ENCODE results near the gene HOXD12. TPM values are rescaled to one million over a fixed set of nuclear protein-coding genes. Genes with fewer than 3 reads are reported as not detected.

The HOXD12 gene
- total and polyA plus RNA-seq, 8 donors, result not detected

DNA sequence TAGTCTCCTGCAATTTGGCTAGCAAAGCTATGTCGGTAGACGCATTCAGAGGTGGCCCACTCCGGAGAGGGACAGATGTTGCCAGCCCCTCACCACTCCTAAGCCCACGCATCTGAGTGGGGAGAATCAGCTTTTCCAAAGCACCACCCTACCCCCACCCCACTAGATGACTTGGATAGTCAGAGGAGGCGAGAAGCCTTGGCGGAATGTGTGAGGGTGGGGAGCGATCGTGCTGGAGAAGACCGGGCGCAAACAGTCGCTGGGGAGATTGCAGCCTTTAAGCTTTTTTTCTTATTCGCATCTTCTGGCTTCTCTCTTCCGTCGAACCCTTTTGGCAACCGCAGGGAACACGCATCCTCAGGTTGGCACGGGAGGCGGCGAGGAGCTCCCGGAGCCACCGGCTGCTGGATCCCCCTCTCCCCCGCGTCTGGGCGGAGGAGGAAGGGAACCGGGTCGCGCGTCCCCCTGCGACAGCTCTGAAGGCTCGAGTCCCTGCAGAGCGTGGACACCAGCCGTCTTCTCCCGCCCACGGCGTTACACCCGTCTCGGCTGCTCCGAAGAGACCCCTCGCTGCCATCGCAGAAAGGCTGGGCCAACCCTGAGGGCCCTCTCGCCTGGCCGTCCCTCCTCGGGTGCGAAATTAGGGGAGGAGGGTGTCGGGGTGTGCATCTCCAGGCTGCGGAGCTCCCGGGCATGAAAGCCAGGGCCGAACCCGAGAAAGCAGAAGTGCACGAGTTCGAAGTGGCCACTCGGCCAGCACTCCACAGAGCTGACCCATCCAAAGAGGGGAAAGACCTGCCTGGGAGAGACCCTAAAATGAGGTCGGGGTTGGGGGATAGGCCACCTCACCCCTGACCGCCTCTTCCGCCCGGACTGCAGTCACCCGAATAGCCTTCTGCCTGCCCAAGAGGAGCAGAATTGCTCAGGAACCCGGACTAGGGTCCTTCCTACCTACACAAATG, 28.0 kb upstream of the HOXD12 start:
- H3K27ac ChIP-seq, result no peak overlapping the region
- TF ChIP-seq POLR2AphosphoS5 (IDR thresholded peaks at IDR 0.05), result no peak
- TF ChIP-seq POLR2A (IDR thresholded peaks at IDR 0.05), result no peak
- TF ChIP-seq, protein P1, sequence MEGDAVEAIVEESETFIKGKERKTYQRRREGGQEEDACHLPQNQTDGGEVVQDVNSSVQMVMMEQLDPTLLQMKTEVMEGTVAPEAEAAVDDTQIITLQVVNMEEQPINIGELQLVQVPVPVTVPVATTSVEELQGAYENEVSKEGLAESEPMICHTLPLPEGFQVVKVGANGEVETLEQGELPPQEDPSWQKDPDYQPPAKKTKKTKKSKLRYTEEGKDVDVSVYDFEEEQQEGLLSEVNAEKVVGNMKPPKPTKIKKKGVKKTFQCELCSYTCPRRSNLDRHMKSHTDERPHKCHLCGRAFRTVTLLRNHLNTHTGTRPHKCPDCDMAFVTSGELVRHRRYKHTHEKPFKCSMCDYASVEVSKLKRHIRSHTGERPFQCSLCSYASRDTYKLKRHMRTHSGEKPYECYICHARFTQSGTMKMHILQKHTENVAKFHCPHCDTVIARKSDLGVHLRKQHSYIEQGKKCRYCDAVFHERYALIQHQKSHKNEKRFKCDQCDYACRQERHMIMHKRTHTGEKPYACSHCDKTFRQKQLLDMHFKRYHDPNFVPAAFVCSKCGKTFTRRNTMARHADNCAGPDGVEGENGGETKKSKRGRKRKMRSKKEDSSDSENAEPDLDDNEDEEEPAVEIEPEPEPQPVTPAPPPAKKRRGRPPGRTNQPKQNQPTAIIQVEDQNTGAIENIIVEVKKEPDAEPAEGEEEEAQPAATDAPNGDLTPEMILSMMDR (IDR thresholded peaks at IDR 0.05), result no peak
- no peak for TF ChIP-seq EP300 (IDR thresholded peaks at IDR 0.05)
- no peak for DNase-seq

DNA sequence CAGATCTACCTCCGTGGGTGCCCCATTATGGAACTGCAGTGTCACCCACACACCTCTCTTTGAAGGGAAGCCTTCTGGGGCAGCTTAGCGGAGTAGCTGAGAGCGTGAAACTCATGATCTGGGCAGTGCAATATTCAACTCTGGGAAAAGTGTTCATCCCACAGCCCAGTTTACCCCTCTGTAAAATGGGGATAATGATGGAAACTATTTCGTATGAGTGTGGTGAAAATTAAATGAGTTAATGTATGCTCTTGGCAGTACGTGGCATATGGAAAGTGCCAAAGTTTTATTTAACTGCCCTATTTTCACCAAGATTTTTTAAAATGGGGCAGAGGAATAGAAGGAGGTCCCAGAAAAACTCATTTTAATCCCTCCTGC, 27.3 kb upstream of the HOXD12 start:
- no peak overlapping the region for H3K27ac ChIP-seq
- intact Hi-C loops (cut with DNase I; ENCODE audit: low total_unique reads), result no loop called here
- H3K9me3 ChIP-seq, result peaks cover 0 to 12% (median 2%) of the 10 kb centered on the region in 4 donors
- peaks cover 40 to 100% (median 100%) of the 10 kb centered on the region in 3 donors for H3K27me3 ChIP-seq
- H3K4me1 ChIP-seq, result peaks cover 15 to 33% (median 20%) of the 10 kb centered on the region in 4 donors
- TF ChIP-seq POLR2A (IDR thresholded peaks at IDR 0.05) (no peak), EP300 (IDR thresholded peaks at IDR 0.05) (no peak), POLR2AphosphoS5 (IDR thresholded peaks at IDR 0.05) (no peak)
- TF ChIP-seq, protein P1 (IDR thresholded peaks at IDR 0.05), result no peak
- no peak overlapping the region for H3K4me3 ChIP-seq
- no peak for DNase-seq
- WGBS, 5 donors, result 14 to 31% (median 27%) methylated on average over 5 of the region's 5 CpGs
- no peaks in the 10 kb centered on the region for H3K36me3 ChIP-seq

More for the DNA sequence above, 28.0 kb upstream of the HOXD12 start:
- H3K36me3 ChIP-seq, result no peaks in the 10 kb centered on the region
- intact Hi-C loops (cut with DNase I; ENCODE audit: low total_unique reads), result no loop called here
- H3K4me1 ChIP-seq, result peaks cover 20 to 40% (median 25%) of the 10 kb centered on the region in 4 donors
- H3K9me3 ChIP-seq, result peaks cover 0 to 10% (median 2%) of the 10 kb centered on the region in 4 donors
- H3K4me3 ChIP-seq, result no peak overlapping the region
- 6 to 16% (median 8%) methylated on average over 19 to 58 of the region's 58 CpGs for WGBS, 5 donors
- peaks cover 41 to 100% (median 100%) of the 10 kb centered on the region in 3 donors for H3K27me3 ChIP-seq

DNA sequence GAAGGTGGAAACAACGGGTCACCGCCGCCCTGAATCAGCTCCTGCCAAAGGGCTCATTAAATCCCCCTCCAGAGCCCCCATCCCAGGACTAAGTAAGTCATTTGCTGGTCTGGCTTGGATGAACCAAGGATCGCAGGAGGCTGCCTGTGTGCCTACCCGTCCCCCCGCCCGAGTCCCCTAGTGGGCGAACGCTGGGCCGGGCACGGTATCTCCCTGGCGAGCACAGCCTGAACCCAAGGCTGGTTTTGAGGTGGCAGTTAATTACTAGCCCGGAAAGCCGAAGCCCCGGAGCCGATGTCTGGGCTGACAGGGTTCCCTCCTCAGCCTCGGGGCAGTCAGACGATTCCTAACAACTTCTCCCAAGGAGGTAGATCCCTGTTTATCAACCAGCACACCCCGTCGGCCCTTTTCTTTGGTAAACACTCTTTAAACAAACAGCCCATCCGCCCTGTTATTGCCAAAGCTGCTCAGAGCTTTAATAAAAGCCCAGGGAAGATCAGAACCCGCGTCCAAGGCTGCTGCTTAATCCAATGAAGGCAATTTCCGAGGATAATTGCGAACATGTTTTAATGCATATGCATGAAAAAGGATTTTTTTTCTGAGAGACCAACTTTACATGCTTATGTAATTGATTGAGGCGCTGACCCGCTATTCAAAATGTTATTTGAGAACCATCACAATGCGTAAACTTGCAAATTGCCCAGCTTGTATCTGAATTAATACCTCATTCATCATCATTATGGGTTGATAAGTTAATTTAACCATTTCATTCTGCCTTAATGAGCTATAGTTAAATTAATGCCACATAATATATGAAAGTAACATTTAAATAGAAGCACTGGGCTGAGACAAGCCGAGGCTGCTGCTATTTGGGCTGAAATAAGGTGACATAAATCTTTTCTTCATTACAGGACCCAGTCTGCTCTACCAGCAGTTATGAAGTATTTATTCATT, 26.4 kb upstream of the HOXD12 start:
- no peak for TF ChIP-seq POLR2A (IDR thresholded peaks at IDR 0.05)
- no peak for TF ChIP-seq POLR2AphosphoS5 (IDR thresholded peaks at IDR 0.05)
- no peak for TF ChIP-seq EP300 (IDR thresholded peaks at IDR 0.05)
- TF ChIP-seq, protein P1 (IDR thresholded peaks at IDR 0.05), result no peak
- no peak overlapping the region for H3K4me3 ChIP-seq
- no peak overlapping the region for H3K27ac ChIP-seq
- WGBS, 5 donors, result 3 to 8% (median 5%) methylated on average over 20 to 29 of the region's 29 CpGs
- DNase-seq, result no peak
- H3K9me3 ChIP-seq, result peaks cover 0 to 12% (median 2%) of the 10 kb centered on the region in 4 donors
- H3K4me1 ChIP-seq, result peaks cover 5 to 23% (median 10%) of the 10 kb centered on the region in 4 donors
- peaks cover 32 to 100% (median 100%) of the 10 kb centered on the region in 3 donors for H3K27me3 ChIP-seq
- intact Hi-C loops (cut with DNase I; ENCODE audit: low total_unique reads), result no loop called here
- H3K36me3 ChIP-seq, result no peaks in the 10 kb centered on the region

DNA sequence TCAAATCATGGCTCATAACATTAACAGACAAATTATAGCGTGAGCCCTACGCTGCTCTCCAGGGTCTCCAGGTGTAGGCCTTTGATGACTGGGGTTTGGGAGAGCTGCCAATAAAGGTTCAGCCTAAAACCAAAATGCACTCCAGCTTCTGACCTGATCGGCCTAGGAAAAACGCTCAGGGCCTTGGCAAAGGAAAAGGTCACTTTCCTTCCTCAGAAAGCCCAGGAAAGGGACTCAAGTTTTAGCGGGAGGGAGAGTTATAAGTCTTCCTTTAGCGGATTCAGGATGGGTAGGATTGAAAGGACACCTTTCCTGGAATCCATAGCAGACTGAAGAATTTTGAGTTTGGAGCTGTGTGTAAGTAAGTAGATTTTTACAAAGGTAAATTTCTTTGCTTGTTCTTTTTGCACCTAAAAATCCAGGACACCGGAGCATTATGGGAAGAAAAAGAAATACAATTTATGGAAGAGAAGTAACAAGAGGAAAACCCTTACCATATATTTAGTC, 24.6 kb upstream of the HOXD12 start:
- no peak for DNase-seq
- Histone ChIP-seq H3K27ac (no peak overlapping the region), H3K4me1 (peaks cover 4 to 27% (median 14%) of the 10 kb centered on the region in 4 donors), H3K4me3 (no peak overlapping the region), H3K9me3 (peaks cover 0 to 12% (median 6%) of the 10 kb centered on the region in 4 donors), H3K36me3 (no peaks in the 10 kb centered on the region), H3K27me3 (peaks cover 42 to 100% (median 100%) of the 10 kb centered on the region in 3 donors)
- WGBS, 5 donors, result 16 to 22% (median 18%) methylated on average over 7 of the region's 7 CpGs
- TF ChIP-seq EP300 (IDR thresholded peaks at IDR 0.05) (no peak), POLR2A (IDR thresholded peaks at IDR 0.05) (no peak)
- TF ChIP-seq, protein P1 (IDR thresholded peaks at IDR 0.05), result no peak
- intact Hi-C loops (cut with DNase I; ENCODE audit: low total_unique reads), result no loop called here

Data from stomach (tissue), 9 donors.